Measurements from ENCODE around the gene IL6ST.

IL6ST gene

GRCh38 chr5:55917402-55918086 lies 77.2 kb downstream of the IL6ST start:
- no peak for DNase-seq

GRCh38 chr5:55916986-55917385 lies 77.8 kb downstream of the IL6ST start:
- DNase-seq, result no peak

- DNase-seq, result no peak
Measured at GRCh38 chr5:55915783-55916182, 79.0 kb downstream of the IL6ST start.

GRCh38 chr5:55914971-55915370 lies 79.8 kb downstream of the IL6ST start:
- no peak for DNase-seq

- DNase-seq, result no peak
Measured at GRCh38 chr5:55913466-55914413, 81.0 kb downstream of the IL6ST start.

- no peak for DNase-seq
Measured at GRCh38 chr5:55911784-55912653, 82.7 kb downstream of the IL6ST start.

GRCh38 chr5:55908804-55909203 lies 86.0 kb downstream of the IL6ST start:
- DNase-seq, result no peak

- DNase-seq, result no peak
Measured at GRCh38 chr5:55907927-55908326, 86.8 kb downstream of the IL6ST start.

- DNase-seq, result no peak
Measured at GRCh38 chr5:55905251-55905650, 89.5 kb downstream of the IL6ST start.

GRCh38 chr5:55904152-55904551 lies 90.6 kb downstream of the IL6ST start:
- no peak for DNase-seq

GRCh38 chr5:55903121-55903701 lies 91.6 kb downstream of the IL6ST start:
- DNase-seq, result no peak

GRCh38 chr5:55902696-55903095 lies 92.1 kb downstream of the IL6ST start:
- DNase-seq, result no peak

- no peak for DNase-seq
Measured at GRCh38 chr5:55900776-55901175, 94.0 kb downstream of the IL6ST start.

GRCh38 chr5:55900068-55900467 lies 94.7 kb downstream of the IL6ST start:
- no peak for DNase-seq

GRCh38 chr5:55899344-55899743 lies 95.4 kb downstream of the IL6ST start:
- no peak for DNase-seq

GRCh38 chr5:55897905-55898304 lies 96.9 kb downstream of the IL6ST start:
- no peak for DNase-seq

- no peak for DNase-seq
Measured at GRCh38 chr5:55897206-55897894, 97.4 kb downstream of the IL6ST start.

- no peak for DNase-seq
Measured at GRCh38 chr5:55896663-55897062, 98.1 kb downstream of the IL6ST start.

GRCh38 chr5:55896238-55896637 lies 98.5 kb downstream of the IL6ST start:
- DNase-seq, result no peak

- DNase-seq, result no peak
Measured at GRCh38 chr5:55895346-55895745, 99.4 kb downstream of the IL6ST start.

- DNase-seq, result no peak
Measured at GRCh38 chr5:55894135-55894534, 100.6 kb downstream of the IL6ST start.

- DNase-seq, result no peak
Measured at GRCh38 chr5:55892479-55892878, 102.3 kb downstream of the IL6ST start.

Data from NCI-H2171 (cell line).